Upper lobe of left lung (tissue), 4 donors: ENCODE measurements around the gene PAPLN.

ENCODE experiments used
- CTCF ChIP-seq, 6 experiments: fragments of 450-650 bp in 4 of 6; fragments of 200-600 bp in 2 of 6; sonication (generic) in 2 of 6; IDR thresholded peaks; one replicate each; pipeline ENCODE4 v1.5.1; 2016 to 2019; ENCODE audit warnings: antibody characterized with exemption in 6 of 6
- EP300 ChIP-seq, 4 donors: sonication (generic); formaldehyde crosslinking; IDR thresholded peaks; one replicate each; pipeline ENCODE4 v1.5.1; 2017; ENCODE audit warnings: antibody characterized with exemption in 4 of 4, control low read depth in 2 of 4
- POLR2A ChIP-seq, 4 donors: fragments of 450-650 bp; IDR thresholded peaks; one replicate each; pipeline ENCODE4 v1.5.1; 2016 to 2017; ENCODE audit warnings: antibody characterized with exemption in 4 of 4, mild to moderate bottlenecking in 2 of 4
- POLR2AphosphoS5 ChIP-seq, 2 donors: sonication (generic); formaldehyde crosslinking; IDR thresholded peaks; one replicate each; pipeline ENCODE4 v1.5.1; 2017; ENCODE audit warnings: antibody characterized with exemption in 2 of 2

DNA sequence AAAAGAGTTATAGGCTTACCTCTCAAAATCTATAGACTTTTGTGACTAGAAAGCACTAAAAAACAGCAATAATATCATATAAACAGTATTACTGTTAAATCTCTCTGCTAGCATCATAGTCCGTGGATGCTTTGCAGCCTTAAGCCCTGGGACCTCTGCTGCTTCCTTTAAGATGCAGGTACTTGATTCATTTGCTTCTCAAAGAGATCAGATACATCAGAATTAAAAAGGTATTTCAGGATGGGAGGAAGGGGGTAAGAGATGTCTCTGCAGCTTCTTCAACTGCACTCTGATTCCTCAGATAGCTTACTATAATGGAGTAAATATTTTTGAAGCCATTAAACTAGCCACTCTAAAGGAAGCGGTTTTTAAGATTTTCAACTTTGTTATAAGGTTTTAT is 49.3 kb downstream of the PAPLN start:
- TF ChIP-seq CTCF (IDR thresholded peaks at IDR 0.05) (no peak), POLR2A (IDR thresholded peaks at IDR 0.05) (no peak), EP300 (IDR thresholded peaks at IDR 0.05) (no peak), POLR2AphosphoS5 (IDR thresholded peaks at IDR 0.05) (no peak)
